NCI-H128 (cell line): ENCODE data around the gene PLS3.

Experiments
- DNase-seq: peaks from one replicate; lab custom pipeline; 2025; ENCODE audit not compliant: unreplicated experiment; lab: John Stamatoyannopoulos, UW

The PLS3 gene

DNA sequence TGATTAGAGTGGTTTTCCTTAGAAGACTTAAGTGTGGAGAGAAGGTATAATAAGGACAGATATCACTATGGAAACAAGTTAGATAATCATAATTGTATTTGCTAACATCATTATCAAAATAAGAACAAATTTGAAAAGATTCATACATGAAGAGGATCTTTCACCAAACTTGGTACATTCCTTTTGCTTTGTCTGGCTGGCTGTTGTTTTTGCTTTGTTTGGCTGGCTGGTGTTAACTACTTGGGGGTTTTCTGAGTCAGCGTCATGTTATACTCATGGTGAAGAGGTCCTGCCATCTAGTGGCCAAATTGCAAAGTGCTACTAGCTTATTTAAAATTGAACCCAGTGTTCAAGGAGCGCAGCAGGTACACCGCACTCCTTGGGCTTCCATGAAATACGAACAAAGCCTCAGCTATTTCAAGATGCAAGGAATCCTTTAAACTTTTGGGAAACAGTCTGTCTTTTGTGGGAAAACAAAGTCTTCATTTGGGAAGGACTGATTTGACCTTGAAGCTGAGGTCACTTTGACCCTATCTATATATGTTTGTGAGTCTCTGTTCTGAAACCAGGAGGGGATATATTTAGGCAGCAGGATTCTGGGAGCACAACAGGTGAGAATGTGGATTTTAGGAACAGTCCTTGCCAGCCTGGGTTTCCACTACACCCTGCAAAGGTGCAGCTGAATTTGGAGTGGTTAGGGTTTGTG is 129.7 kb downstream of the PLS3 start:
- DNase-seq, result peak; percentile 4

DNA sequence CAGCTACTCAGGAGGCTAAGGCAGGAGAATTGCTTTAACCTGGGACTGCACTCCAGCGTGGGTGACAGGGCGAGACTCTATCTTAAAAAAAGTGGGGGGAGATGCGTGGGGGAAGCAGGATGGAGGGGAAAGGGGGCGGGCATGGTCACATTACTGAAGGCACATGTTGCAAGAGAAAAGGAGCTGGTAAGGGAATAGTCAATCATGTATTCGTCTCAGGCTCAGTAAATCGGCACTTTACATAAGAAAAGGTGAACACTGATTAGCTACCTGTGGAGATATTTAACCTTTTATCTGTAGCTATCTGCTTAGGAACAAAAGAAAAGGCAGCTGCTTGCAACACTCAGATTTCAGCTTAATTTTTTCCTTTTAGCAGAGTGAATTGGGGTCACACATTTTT is 132.5 kb downstream of the PLS3 start:
- DNase-seq, result no peak

DNA sequence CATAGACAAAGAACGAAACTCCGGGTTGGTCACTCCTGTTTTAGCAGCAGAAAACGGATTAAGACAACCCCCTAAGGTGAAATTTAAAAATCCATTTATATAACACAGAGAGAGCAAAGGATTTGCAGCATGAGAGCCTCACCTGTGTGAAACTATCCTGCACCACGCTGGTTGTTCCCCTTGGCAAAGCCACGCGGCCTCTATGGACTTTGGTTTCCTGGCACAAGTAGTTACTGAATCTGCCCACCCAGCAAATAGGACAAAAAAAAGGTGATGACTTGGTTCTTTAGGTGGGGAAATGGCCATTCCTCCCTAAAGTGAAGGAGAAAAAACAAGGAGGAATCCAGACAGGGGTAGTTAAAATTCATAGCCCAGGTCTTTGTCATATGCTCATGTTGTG is 133.1 kb downstream of the PLS3 start:
- no peak for DNase-seq

DNA sequence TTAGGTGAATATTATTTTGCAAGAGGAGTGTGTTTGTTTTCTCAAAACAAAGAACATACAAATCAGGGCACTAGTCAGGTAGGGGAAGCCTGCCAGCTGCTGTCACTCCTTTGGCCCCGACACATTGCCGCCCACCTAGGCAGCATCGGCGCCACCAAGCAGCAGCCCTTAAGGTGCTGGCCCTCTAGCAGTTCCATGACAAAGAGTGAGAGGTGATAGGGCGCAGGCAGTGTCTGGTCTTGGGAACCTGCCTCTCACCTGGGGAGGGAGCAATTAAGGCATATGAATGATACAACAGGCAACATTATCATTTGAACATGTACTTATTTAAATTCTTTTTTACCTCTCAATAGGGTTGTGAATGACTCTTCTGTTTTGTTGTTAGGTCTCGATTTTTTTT is 135.1 kb downstream of the PLS3 start:
- no peak for DNase-seq

DNA sequence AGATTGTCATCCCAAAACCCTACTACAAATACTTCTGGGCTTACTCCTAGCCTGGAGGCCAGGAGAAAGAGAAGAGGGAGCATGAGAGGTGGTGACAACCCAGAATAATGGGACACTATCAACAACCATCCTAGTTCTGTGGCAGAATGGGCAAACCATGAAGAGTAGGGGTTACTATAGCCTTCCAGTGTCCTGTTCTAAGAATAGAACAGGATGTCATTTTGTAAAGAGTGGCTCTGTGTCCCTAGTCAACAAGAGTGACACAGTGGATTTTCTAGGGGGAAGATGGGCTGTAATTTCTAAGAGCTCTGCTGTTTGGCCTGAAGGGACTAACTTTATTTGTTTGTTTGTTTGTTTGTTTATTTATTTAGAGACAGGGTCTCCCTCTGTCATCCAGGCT is 136.0 kb downstream of the PLS3 start:
- DNase-seq, result no peak

DNA sequence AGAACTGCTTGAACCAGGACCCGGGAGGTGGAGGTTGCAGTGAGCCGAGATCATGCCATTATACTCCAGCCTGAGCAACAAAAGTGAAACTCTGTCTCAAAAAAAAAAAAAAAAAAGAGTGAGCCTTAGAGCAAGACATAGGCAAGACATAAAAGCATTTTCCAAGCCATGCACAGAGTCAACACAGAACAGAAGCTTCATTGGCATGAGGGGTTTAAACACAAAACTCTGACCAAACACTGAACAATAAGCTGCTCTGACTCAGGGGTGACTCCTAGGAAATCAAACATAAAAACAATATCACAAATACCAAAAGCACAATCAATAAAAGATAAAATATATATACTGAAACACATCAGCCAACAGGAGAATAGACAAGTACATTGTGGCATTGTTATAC is 136.8 kb downstream of the PLS3 start:
- DNase-seq, result no peak
